Stimulated activated naive CD8-positive, alpha-beta T cell treated with anti-CD3 and anti-CD28 coated beads, Interleukin-15, Interleukin-2, amounts not matched to agents 100 ng/mL and 50 ng/mL, for 24 hours (primary cell): ENCODE data around the gene DRAP1.
"Not testable (repeated sequence)": the region's sequence is repeated elsewhere in the genome, so short reads cannot be mapped to it uniquely, and the experiment has no call there.

ENCODE experiments used
- H3K27ac Mint-ChIP-seq: one replicate; pipeline ENCODE4 v1.8.0; 2021; ENCODE audit warnings: mild to moderate bottlenecking, mixed read lengths
- H3K27me3 Mint-ChIP-seq: one replicate; pipeline ENCODE4 v1.8.0; 2021; ENCODE audit warnings: mixed read lengths
- H3K36me3 Mint-ChIP-seq: one replicate; pipeline ENCODE4 v1.8.0; 2021; ENCODE audit warnings: low read depth, mixed read lengths
- H3K4me1 Mint-ChIP-seq: one replicate; pipeline ENCODE4 v1.8.0; 2021; ENCODE audit warnings: low read depth, mixed read lengths
- H3K4me3 Mint-ChIP-seq: one replicate; pipeline ENCODE4 v1.8.0; 2021; ENCODE audit warnings: mild to moderate bottlenecking, mixed read lengths
- H3K9me3 Mint-ChIP-seq: one replicate; pipeline ENCODE4 v1.8.0; 2021; ENCODE audit warnings: mixed read lengths

Gene DRAP1

DNA sequence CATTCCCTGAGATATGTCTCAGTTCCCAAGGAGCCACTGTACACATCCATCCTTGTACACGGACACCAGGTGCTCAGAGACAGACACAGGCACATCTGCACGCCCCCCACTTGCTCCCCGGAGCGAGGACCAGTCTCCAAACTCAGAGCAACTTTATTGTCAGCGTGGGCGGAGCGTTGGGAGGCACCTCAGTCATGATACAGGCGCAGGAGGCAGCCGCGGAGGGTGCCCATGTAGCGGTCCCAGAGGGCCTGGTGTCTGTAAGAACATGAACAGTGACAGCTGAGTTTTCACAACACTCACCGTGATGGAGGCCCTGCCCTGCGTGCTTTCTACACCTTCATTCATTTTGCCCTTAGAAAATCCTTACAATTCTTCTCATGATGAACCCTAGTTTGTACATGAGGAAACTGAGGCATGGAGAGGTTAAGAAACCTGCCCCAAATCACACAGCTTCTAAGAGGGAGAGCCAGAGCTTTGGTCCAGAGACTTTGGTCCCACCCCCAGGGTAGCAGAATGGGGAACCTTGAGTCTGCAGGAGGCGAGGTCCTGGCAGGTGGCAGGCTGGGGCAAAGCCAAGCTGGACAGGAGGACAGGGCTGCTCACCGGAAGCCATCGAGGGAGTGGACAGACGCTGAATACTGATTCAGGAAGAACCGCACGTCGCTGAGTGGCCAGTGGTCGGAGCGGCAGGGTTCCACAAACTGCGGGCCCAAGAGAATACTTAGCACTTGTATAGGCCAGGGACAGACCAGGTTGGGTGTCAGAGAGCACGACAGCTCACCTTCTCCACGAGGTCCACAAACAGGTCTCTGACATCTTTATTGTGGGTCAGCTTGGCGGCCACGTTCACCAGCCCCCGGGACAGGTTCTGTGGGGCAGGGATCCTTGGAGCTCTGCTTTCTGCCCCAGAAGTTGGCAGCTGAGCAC, 35.2 kb upstream of the DRAP1 start:
- H3K36me3 Mint-ChIP-seq = peaks cover 32% of the 10 kb centered on the region
- no peak overlapping the region for H3K4me3 Mint-ChIP-seq
- peaks cover 65% of the 10 kb centered on the region for H3K4me1 Mint-ChIP-seq
- no peaks in the 10 kb centered on the region for H3K27me3 Mint-ChIP-seq
- no peak overlapping the region for H3K27ac Mint-ChIP-seq
- H3K9me3 Mint-ChIP-seq = no peaks in the 10 kb centered on the region

DNA sequence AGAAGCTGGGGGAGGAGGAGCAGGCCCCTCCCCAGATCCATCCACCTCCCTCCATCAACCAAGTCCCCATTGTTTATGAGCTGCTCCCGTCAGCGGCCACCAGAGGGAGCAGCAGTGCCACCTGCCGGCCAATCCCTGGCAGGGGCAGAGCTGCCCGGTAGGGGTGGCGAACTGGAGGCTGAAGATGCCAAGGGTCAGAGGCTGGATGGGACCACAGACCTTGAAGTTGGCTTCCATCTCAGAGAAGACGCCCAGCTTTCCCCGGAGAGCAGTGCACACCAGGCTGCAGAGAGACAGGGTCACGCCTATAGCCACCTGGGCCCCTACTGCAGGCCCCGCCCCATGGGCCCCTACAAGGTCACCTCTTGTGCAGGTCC, 34.5 kb upstream of the DRAP1 start:
- Mint-ChIP-seq H3K36me3 (peaks cover 32% of the 10 kb centered on the region), H3K9me3 (no peaks in the 10 kb centered on the region)

DNA sequence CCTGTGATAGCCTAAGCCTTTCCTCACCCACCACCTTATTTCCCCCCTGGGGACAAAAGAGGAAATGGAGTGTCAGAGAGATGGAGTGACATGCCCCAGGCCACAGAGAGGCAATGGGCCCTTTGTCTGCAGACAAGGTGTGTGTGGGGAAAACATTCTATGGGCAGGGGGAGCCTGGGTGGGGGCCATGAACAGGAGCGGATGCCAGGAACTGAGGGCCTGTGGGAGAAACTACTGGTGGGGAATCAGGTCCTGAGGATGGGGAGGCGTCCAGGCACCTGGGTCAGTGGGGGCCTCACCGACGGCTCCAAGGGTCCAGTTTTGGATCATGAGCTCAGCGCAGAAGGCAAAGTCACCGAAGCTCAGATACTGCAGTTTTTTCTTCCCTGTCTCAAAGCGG, 34.0 kb upstream of the DRAP1 start:
- peaks cover 32% of the 10 kb centered on the region for H3K36me3 Mint-ChIP-seq
- no peak overlapping the region for H3K27ac Mint-ChIP-seq
- H3K9me3 Mint-ChIP-seq = no peaks in the 10 kb centered on the region
- H3K27me3 Mint-ChIP-seq = no peaks in the 10 kb centered on the region
- H3K4me3 Mint-ChIP-seq = no peak overlapping the region
- H3K4me1 Mint-ChIP-seq = peaks cover 65% of the 10 kb centered on the region

More for the DNA sequence above, 34.5 kb upstream of the DRAP1 start:
- no peak overlapping the region for H3K27ac Mint-ChIP-seq
- H3K27me3 Mint-ChIP-seq = no peaks in the 10 kb centered on the region
- H3K4me3 Mint-ChIP-seq = no peak overlapping the region
- H3K4me1 Mint-ChIP-seq = peaks cover 65% of the 10 kb centered on the region

DNA sequence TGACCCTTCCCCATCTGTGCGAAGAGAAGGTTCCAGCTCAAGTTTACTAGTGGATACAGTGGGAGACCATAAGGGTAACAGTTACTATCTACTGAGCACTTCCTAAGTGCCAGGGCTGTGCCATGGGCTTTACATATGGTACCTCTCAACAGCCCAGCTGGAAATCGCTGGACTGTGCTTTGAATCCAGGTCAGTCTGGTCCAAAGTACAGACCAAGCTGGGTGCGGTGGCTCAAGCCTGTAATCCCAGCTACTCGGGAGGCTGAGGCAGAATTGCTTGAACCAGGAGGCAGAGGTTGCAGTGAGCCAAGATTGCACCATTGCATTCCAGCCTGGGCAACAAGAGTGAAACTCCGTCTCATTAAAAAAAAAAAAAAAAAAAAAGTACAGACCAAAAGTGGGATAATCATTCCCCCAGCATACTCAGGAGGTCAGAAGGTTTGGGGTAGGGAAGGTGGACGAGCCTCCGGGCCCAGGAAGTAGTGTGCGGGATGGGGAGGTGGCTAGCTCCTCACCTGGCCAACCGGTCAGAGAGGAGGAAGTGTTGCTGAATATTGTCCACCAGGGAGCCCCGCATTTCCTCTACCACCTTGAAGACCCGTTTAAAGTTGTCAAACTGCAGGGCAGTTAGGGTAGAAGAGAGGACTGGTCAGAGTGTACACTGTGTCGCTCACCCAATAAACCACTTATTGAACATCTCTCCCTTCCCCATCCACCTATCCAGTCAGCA, 33.3 kb upstream of the DRAP1 start:
- Mint-ChIP-seq H3K36me3 (peaks cover 32% of the 10 kb centered on the region), H3K4me3 (no peak overlapping the region), H3K27ac (peak overlapping the region; percentile 70), H3K9me3 (no peaks in the 10 kb centered on the region), H3K4me1 (peaks cover 59% of the 10 kb centered on the region), H3K27me3 (no peaks in the 10 kb centered on the region)

DNA sequence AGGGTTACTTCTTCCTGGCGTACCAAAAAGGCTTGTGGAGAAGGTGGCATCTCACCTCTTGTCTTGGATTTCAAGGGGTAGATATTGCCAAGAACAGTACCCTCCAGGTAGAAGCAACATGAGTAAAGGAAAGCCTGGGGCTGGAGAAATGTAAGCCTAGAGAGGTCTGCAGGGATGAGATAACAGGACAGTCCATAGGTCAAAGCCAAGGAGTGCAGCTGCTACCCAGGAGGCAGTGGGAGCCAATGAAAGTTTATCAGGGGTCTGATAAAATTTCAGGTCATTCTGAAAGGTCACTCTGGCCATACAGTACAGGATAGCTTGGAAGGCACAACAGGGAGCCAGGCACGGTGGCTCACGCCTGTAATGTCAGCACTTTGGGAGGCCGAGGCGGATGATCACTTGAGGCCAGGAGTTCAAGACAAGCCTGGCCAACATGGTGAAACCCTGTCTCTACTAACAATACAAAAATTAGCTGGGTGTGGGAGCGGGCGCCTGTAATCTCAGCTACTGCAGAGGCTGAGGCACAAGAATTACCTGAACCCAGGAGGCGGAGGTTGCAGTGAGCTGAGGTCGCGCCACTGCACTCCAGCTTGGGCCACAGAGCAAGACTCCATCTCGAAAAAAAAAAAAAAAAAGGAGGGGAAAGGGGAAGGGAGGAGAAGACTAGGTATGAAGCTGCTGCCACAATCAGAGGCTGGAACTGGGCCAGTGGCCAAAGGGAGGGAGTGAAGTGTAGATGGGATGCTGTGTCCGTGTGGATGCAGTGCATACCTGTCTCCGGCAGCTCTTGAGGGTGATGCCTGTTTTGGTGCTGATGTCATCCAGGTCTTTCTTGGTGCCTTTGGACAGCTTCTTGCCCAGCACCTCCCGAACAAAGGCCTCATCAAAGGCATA, 32.2 kb upstream of the DRAP1 start:
- H3K27me3 Mint-ChIP-seq = no peaks in the 10 kb centered on the region
- H3K4me3 Mint-ChIP-seq = peak overlapping the region; percentile 99
- H3K4me1 Mint-ChIP-seq = peaks cover 57% of the 10 kb centered on the region

DNA sequence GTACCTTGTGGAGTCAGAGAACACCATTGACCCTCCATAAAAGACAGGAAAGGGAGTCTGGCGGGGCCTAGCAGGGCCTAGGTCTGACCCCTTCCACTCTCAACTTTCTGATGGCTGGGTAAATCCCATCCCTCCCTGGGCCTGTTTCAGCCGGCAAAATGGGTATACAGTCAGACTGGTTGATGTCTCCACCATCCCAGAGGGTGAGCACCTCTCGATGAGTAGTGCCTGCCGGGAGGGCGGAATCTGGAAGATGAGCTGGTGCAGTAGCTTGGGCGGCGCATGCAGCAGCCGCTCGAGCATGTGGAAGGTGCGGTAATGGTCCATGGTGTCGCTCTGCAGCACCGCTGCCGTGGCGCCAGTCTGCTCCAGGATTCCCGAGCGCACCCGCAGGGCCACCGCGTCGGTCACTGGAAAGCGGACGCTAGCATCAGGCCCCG, 31.5 kb upstream of the DRAP1 start:
- Mint-ChIP-seq H3K36me3 (peaks cover 36% of the 10 kb centered on the region), H3K27me3 (no peaks in the 10 kb centered on the region), H3K4me3 (peak overlapping the region; percentile 99), H3K9me3 (no peaks in the 10 kb centered on the region), H3K4me1 (peaks cover 61% of the 10 kb centered on the region), H3K27ac (peak overlapping the region; percentile 95)

More for the DNA sequence above, 32.2 kb upstream of the DRAP1 start:
- Mint-ChIP-seq H3K9me3 (no peaks in the 10 kb centered on the region), H3K27ac (peak overlapping the region; percentile 95), H3K36me3 (peaks cover 35% of the 10 kb centered on the region)

DNA sequence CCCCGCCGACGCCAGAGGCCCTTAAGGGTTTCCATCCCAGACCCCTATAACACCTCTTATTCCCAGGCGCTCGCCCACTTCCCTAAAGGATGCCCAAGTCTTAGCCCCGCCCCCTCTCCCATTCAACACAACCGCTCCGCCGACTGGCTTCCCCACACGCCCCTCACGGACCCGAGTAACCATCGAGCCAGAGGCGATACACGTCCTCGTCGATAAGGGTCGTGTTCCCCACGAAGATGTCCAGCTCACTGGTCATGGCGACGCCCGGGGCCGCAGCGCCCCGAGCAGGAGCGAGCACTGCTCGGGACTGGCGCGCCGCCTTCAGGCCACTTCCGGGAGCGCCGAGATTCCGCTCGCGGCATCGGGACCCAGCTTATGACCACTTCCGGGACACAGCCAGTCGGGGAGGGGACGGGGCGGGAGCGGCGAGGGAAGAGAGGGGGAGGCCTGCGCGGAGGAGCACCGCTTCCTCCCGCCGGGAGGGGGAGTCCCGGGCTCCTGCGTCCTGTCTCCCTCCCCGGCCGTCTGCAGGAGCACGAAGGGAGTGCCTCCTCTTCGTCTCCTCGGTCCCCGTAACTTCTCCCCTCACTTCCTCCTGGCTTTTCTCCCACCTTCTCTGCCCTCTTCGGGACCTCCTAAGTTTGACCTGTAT, 30.9 kb upstream of the DRAP1 start, which contains the start of gene FIBP:
Gene FIBP (minus strand): TSS at position 309 of the 652 bp plus-strand sequence. CDS start 53 bp downstream, at position 256.
- peak within 1 kb of the TSS; percentile 99 for H3K4me3 Mint-ChIP-seq
- H3K36me3 Mint-ChIP-seq = peaks cover 36% of the 10 kb centered on the region
- H3K9me3 Mint-ChIP-seq = no peaks in the 10 kb centered on the region
- no peaks in the 10 kb centered on the region for H3K27me3 Mint-ChIP-seq
- peaks cover 66% of the 10 kb centered on the region for H3K4me1 Mint-ChIP-seq
- peak within 1 kb of the TSS; percentile 95 for H3K27ac Mint-ChIP-seq

DNA sequence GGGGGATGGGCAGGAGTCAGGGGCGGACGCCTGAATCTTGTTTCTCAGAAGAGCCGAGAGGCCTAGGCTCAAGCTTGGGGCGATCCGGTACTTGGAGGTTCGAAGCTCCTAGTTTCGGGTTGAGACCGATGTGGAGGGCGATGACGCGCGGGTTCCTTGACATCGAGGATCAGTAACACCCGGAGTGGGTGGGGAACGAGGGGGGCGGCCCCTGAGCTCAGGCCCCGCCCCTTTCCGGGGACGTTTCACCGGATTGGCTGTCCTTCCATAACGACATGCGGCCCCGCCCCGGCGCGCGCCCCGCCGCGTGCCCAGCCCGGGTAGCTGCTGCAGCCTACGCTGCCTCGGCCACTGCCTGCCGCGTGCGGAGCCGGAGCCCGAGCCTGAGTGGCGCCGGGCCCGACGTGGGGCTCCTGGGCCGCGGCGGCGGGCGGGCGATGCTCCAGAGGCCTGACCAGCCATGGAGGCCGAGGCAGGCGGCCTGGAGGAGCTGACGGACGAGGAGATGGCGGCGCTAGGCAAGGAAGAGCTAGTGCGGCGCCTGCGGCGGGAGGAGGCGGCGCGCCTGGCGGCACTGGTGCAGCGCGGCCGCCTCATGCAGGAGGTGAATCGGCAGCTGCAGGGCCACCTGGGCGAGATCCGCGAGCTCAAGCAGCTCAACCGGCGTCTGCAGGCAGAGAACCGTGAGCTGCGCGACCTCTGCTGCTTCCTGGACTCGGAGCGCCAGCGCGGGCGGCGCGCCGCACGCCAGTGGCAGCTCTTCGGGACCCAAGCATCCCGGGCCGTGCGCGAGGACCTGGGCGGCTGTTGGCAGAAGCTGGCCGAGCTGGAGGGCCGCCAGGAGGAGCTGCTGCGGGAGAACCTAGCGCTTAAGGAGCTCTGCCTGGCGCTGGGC, 28.7 kb upstream of the DRAP1 start, which contains the start of gene CCDC85B:
Gene CCDC85B (plus strand): TSS at position 350 of the 895 bp plus-strand sequence. CDS start 111 bp downstream, at position 461.
- Mint-ChIP-seq H3K4me3 (peak within 1 kb of the TSS; percentile 99), H3K36me3 (peaks cover 27% of the 10 kb centered on the region), H3K27me3 (no peaks in the 10 kb centered on the region), H3K9me3 (no peaks in the 10 kb centered on the region), H3K4me1 (peaks cover 76% of the 10 kb centered on the region), H3K27ac (peak within 1 kb of the TSS; percentile 95)

DNA sequence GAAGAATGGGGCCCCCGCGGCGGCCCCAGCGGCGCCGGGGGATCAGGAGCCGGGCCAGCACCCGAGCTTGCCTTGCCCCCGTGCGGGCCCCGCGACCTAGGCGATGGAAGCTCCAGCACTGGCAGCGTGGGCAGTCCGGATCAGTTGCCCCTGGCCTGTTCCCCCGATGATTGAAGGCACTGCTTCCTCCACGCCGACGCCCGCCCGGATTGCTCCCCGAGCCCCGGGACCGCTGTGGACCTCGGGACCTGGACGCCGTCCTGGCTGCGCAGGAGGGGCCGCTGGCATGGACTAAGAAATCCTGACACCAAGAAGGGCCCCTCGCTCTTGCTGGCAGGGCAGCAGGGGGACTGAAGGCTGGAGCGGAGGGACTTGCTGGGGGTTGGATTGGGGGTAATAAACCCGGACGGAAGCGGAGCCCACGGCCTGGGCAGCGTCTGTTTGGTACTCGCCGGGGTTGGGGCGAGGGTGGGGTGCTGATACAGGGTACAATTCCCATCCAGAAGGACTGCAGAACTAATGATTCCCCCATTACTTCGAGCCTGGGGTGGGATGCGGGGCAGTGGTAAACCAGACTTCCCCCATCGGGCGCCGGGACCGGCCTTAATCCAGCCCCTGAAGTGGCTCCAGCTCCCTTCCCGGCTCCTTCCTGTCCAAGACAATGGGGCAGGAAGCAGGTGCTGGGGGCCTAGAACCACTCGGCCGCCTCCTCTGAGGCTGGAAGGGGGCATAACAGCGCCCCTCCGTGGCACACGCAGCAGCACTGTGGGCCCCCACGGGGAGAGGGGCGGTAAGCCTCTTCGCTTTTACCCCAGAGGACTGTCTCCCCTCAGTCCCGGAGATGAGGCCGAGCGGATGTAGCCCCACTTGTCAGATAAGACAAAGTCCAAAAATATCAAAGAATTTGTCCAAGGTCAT, 27.7 kb upstream of the DRAP1 start:
- Mint-ChIP-seq H3K27me3 (no peaks in the 10 kb centered on the region), H3K27ac (peak overlapping the region; percentile 86), H3K9me3 (no peaks in the 10 kb centered on the region), H3K36me3 (peaks cover 33% of the 10 kb centered on the region), H3K4me1 (peaks cover 79% of the 10 kb centered on the region), H3K4me3 (peak overlapping the region; percentile 99)

DNA sequence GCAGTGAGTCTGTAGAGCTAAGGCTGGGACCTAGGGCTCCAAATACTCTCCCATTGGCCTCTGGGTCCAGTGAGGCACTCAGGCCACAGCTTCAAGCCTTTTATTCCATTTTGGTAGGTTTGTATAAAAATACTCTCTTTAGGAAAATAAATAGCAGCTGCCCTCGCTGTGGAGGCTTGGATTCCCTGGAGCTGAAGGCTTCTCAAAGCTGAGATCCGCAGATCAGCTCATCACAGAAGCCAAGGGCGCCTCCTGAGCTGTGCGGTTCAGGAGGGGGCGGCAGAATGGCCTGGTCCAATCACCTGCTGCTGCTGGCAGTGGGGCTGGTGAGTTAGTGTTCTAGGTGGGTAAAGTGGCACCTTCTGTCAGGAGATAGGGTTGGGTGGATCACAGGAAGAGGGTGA, 27.1 kb upstream of the DRAP1 start:
- peak overlapping the region; percentile 86 for H3K27ac Mint-ChIP-seq
- H3K4me1 Mint-ChIP-seq = peaks cover 79% of the 10 kb centered on the region
- H3K27me3 Mint-ChIP-seq, H3K9me3 Mint-ChIP-seq: not testable (repeated sequence)
- peak overlapping the region; percentile 99 for H3K4me3 Mint-ChIP-seq
- H3K36me3 Mint-ChIP-seq = peaks cover 34% of the 10 kb centered on the region

DNA sequence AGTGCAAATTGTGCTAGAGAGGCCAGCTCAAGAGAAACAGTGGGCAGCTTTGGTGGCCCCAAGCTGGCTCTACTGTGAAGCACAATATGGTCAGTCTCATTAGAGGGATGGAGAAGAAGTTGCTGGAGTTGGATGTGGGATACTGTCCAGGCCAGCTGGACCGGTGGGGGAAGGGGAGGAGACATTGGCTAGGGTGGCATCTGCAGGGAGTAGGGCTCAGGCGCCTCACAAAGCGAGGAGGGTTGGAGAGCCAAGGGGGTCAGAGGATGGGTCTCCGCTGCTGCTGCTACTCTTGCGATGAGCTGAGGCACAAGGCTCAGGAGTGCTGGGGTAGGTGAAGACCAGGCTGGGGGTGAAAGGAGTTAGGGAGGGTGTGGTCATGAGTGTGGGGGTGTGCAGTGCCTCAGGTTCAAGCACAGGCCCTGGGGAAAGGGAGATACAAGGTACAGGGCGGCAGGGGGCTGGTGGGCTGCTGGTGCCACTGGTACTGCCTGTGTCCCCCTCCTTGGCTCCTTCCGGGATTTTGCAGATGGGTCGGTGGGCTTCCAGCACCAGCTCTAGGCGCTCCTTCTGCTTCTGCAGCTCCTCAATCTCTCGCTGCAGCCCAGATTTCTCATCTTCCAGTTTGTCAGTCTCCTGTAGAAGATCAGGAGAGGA, 26.4 kb upstream of the DRAP1 start:
- H3K4me1 Mint-ChIP-seq = peaks cover 79% of the 10 kb centered on the region
- no peaks in the 10 kb centered on the region for H3K27me3 Mint-ChIP-seq
- peak overlapping the region; percentile 99 for H3K4me3 Mint-ChIP-seq
- no peaks in the 10 kb centered on the region for H3K9me3 Mint-ChIP-seq
- peaks cover 40% of the 10 kb centered on the region for H3K36me3 Mint-ChIP-seq
- peak overlapping the region; percentile 86 for H3K27ac Mint-ChIP-seq

DNA sequence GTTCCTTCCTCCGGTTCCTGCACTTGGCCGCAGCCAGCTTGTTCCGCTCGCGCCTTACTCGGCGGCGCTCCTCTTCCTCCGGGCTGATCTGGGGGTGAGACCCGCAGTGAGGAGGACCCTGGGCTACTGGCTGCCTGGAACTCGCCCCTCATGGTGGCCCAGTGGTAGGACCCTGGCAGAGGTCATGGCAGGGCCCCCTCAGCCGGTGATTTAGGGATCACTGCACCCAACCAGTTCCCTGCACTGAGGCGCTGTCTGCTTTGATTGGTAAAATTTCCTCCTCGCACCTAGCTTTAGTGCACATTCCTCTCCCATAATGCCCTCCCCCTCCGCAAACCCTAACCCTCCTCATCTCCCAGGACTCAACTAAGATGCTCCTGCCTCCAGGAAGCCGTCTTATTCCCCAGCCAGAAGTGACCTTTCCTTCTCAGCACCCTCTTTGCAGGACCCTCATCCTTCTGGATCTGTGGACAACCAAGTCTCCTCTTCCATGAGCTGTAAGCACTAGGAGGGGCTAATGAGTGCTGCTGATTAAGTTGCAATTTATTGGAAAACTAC, 25.1 kb upstream of the DRAP1 start:
- peaks cover 45% of the 10 kb centered on the region for H3K36me3 Mint-ChIP-seq
- no peaks in the 10 kb centered on the region for H3K27me3 Mint-ChIP-seq
- peak overlapping the region; percentile 99 for H3K4me3 Mint-ChIP-seq
- H3K4me1 Mint-ChIP-seq = peaks cover 79% of the 10 kb centered on the region
- H3K27ac Mint-ChIP-seq = peak overlapping the region; percentile 81
- H3K9me3 Mint-ChIP-seq = no peaks in the 10 kb centered on the region
